Islet of Langerhans (tissue), 1 donor: ENCODE data around the gene NDUFAF8.

Source experiments
- FAIRE-seq: peaks from one replicate; lab custom pipeline; 2011; peaks lifted over from hg19 to GRCh38; lab: Jason Lieb, UNC

NDUFAF8 gene, protein sequence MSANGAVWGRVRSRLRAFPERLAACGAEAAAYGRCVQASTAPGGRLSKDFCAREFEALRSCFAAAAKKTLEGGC

DNA sequence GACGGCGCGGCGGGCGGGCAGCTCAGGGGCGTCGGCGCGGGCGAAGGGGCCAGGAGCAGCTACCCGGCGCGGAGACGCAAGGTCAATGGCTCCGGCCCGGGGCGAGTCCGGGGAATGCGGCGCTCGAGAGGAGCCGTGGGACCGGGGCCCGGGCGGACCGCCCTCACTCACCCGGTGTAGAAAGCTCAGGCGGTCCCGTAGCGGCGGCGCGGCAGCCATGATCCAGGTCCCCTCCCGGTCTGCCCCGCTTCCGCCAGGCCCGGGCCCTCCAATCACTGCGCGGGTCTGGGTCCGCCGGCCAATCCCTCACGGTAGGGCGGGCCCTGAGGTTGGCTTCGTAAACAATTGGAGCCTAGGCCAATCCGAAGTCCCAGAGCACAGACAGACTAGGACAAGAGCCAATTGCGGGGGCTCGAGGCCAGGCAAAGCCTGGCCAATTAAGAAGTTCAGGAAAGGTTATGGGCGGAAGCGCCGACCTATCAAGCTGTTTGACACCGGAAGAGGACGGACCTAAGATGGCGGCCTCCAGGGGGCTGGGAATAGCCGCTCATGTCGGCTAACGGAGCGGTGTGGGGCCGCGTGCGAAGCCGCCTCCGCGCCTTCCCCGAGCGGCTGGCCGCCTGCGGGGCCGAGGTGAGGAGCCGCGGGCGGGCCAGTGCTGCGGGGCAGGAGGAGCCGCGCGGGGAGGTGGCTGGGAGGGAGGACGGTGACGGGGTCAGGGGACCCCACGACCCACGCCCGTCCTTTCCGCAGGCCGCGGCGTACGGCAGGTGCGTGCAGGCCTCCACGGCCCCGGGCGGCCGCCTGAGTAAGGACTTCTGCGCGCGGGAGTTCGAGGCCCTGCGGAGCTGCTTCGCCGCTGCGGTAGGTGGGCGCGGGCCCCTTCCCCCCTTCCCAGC, at the start of gene NDUFAF8, which contains the start of gene TEPSIN:
Gene NDUFAF8, plus strand, starts transcription at position 504 of the 899 bp plus-strand sequence. Its CDS starts 46 bp downstream, at position 550.
Gene TEPSIN, minus strand, starts transcription at position 241 of the 899 bp plus-strand sequence. Its CDS starts 22 bp downstream, at position 219.
- FAIRE-seq = peak; percentile 99

GRCh38 chr17:81189670-81190530, 49.2 kb upstream of the NDUFAF8 start:
- FAIRE-seq = no peak

DNA sequence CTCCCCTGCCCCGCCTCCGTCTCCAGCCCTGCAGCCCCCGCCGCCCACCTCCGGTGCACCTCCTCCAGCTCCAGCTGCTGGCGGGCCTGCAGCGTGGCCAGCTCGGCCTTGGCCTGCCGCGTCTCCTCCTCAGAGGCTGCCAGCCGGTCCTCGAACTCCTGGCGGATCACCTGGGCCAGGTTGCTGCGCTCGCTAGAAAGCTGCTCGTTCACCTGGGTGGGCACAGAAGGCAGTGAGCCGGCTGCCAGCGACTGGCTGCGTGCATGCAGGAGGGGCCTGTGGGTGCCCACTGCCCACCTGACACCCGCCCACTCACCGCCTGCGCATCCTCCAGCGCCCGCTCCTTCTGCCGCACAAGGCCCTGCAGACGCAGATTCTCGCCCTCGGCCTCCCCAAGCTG, 48.5 kb upstream of the NDUFAF8 start:
- FAIRE-seq = no peak

- FAIRE-seq = no peak
These were observed 48.0 kb upstream of the NDUFAF8 start for GRCh38 chr17:81191116-81191515.

- no peak for FAIRE-seq
These were observed 47.5 kb upstream of the NDUFAF8 start for GRCh38 chr17:81191646-81192045.

DNA sequence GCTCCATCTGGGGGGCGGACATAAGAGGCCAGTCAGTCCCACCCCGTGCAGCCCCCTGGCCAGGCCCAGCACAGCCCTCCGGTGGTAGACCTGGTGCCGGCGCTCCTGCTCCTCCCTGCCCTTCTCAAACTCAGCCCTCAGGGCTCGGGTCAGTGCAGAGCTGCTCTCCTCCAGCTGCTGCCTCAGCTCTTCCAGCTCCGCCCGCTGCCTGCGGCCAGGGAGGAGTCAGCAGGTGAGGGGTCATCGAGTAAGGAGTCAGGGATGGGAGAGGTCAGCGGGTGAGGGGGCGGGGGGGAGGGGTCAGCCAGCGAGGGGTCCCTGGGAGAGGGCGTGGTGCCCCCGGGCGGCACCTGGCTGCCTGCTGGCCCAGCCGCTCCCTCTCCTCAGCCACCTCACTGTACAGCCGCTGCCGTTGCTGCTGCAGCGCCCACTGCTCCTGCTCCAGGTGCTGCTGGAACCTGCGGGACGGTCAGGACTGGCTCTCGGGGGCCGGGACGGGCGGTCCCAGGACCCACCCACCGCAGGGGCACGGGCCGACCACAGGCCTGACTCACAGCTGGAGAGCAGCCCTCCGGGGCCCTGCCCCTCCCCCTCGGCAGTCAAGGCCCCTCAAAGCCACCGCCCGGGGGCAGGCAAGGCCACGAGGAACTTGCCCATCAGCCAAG, 46.6 kb upstream of the NDUFAF8 start:
- FAIRE-seq = no peak

GRCh38 chr17:81193051-81193410, 46.1 kb upstream of the NDUFAF8 start:
- no peak for FAIRE-seq

DNA sequence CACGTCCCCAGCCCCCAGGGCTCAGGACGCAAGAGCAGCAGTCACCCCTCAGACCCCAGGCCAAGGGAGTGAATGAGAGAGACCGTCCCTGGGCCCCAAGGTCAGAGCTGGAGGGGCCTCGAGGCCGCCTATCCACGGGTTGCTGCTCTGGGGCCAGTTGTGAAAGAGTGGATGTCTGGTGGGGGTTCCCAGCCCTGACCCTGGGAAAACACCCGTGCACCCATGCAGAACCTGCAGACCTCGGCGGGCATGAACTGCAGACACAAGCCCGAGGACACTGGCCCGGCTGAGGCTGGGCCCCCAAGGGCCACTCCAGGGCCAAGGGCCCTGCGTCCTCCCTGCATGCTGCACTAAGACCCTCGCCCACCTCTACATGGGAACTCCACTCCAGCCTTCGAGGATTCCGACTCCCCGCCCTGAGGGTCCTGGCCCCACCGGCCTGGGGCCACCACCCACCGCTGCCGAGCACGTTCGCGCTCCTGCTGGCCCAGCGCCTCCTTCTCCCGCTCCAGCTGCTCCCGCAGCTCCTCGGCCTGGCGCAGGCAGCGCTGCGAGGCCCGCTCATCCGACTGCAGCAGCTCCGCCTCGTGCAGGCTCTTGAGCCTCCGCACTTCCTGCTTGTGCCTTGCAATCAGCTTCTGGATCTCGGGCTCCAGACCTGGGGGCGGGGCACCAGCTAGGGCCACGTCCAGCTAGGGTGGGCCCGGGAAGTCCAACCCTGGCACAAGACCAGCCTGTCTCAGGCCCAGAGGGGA, 45.5 kb upstream of the NDUFAF8 start:
- no peak for FAIRE-seq

DNA sequence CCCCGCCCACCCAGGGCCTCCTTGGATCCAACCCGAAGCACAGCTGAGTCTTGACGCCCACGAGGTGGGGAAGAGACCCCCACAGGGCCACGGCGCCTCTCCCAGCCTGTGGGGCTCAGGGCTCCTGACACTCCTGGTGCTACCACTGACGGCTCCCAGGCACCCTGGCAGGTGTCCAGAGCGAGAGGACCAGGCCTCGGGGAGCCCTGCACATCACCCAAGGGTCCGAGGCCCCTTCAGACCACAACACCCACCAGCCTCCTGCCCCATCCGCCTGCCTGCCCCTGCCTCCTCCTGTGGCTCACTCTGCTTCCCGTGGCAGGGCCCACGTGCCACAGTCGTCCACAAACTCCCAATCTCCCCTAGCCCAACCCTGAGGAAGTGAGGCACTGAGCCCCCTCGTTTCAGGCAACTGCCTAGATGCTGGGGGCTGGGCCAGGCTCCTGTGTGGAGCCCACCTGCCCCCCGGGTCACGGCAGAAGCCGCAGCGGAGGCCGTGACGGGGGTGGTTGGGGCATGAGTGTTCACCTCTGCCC, 44.8 kb upstream of the NDUFAF8 start:
- FAIRE-seq = no peak

DNA sequence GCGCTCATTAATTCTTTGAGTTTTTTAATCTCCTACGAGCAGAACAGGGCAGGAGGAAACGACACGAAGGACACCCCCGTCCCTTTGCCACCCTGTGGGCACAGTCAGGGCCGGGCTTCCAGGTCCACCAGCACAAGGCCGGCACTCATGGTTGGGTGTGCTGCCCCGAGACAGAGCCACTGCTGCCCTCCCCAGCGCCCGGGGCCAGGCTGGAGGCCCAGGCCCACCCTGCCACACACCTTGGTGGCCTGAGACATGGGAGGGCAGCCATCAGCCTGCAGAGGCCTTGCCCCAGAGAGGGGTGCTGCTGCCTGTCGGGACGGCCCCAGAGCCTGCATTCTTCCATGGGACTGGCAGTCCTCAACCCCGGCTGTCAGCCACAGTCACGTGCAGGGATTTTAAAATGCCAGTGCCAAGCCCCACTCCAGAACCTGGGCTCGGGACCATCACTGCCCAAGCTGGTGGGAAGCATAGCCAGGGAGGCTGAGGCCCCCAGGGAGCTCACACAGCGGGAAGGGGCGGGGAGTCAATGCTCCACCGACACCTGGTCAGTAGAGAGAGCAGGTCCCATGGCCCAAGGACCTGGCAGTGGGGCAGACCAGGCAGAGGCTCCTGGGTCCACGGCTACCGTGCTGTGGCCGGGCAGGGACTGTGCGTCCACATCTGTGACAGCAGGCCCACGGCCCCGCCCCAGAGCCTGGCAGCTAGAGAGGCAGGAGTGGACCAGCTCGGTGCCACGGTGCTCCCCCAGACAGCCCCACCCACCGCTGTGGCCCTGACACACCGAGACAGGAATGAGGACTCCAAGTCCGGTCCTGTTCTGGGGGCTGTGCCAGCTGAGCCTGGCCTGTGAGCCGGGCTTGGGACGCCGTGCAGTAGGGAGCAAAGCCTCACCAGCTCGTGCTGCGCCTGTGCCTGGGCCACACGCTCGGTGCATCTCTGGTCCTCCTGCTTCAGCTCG, 43.9 kb upstream of the NDUFAF8 start:
- FAIRE-seq = no peak

DNA sequence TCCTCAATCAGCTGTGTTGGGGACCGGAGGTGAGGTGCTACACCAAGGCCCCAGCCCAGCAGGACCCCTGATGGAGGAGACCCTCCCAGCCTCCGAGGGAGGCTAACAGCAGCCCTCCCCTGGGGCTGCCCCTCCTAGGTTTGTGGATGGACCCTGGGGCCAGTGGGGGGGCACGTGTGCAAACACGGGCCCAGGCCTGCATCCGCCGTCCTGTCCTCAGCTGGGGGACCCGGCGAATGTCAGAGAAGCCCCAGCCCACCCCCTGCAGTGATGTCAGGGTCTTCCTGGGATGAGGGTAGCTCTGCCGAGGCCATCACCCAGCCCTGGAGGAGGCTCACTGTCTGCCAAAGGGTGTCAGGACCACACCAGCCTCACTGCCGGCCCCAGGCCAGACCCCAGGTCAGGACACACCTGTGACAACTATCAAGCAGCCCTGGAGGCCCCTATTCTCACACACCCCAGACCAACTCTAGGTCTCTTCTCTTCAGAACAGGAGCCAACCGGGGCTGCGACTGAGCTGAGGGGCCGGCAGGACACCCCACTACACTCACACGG, 43.1 kb upstream of the NDUFAF8 start:
- no peak for FAIRE-seq

- no peak for FAIRE-seq
These were observed 42.4 kb upstream of the NDUFAF8 start for GRCh38 chr17:81196505-81197408.

DNA sequence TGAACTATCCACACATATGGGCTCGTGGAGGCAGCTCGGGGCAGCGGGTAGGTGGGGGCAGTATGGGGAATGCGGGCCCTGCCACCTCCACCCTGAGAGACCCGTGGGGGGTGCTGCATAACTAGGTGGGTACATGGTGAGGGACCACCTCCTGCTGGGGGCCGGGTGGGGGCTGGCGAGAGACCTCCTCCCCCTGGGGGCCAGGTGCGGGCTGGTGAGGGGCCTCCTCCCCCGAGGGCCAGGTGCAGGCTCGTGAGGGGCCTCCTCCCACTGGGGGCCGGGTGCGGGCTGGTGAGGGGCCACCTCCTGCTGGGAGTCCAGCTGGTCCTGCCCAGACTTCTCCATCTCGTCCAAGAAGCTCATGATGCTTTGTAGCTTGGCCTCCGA, 41.7 kb upstream of the NDUFAF8 start:
- FAIRE-seq = no peak

DNA sequence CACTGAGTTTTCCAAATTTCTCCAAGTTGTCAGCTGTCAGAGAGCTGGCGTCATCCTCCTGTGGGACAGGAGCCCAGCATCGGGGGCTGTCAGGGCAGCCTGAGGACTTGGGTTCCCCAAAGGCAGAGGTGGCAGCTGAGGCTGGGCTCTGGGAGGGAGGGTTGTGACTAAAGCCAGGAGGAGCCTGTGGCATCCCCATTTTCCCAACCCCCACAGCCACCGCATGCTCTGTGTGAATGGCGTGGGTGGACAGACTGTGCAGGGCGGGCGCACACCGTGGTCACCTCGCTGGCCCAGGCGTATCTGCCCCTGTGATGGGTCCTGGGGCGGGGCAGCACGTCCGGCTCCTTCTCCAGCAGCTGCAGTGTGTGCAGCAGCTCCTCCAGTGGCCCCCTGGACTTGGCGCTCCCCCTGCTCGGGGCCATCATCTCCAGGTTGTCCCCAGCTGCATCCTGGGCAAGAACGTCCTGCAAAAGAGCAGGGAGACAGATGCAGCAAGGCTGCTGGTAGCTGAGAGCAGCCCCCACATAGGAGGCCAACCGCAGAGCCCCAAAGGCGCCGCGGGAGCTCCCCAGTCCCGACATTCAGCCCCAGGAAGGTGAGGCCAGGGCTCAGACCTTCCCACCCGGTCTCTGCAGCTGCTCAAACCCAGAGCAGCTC, 41.2 kb upstream of the NDUFAF8 start:
- no peak for FAIRE-seq

DNA sequence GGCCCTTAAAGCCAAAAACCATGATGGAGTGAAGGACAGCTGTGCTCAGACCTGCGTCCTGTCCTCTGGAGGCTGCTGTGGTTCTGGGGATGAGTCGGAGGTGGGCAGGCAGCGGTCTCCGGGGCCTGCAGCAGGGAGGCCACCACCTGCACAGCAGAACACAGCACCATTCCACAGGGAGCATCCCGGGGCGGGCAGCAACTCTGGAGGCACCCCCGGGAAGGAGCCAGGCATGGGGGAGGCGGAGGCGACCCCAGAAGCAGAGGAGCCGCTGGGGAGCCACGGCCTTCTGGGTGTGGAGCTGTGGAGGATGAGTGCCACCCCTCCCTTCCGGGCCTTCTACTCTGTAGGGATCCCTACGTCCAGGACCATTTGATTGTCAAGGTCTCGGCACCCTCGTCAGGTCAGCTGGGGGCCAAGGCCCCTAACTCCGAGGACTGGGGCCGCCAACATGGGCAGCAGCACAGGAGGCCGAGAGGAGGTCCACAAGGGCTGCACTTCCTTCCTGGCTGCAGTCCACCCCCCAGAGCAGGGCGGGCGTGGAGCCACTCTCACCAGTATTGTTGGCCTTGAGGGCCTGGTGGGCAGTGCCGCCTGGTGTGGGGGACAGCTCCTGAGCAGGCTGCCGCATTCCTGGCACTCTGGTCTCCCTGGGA, 40.2 kb upstream of the NDUFAF8 start:
- no peak for FAIRE-seq

DNA sequence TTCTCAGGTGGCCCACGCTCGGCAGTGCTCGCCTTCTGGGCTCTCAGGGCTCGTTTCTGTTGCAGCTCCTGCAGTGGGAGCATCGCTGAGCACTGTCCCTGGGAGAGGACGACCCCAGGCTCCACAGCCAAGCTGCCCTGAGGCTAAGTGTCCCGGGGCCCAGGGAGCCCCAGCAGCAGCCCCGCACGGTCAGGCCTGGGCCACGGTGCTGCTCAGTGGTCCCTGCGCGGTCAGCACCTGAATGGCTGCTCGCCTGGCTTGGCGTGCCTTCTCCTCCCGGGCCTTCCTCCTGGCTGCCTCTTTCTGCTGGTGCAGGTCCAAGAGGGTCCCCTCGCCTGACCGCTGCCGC, 39.7 kb upstream of the NDUFAF8 start:
- FAIRE-seq = no peak

DNA sequence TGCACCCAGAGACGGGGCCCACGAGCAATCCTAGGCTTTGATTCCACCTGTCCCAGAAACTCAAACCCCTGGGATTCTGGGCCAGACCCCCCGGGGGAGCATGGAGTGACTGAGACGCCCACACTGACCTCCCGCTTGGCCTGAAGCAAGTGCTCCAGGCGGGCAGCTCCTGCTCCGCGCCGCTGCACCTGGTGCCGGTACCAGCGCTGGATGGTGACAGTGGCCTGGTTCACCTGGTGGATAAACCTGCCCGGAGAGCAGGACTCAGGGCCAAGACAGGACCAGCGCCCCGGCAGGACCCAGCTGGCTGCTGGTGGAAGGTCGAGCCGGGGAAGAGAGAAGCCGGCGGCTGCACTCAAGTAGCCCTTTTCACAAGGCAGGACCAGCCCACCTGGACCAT, 38.9 kb upstream of the NDUFAF8 start:
- FAIRE-seq = no peak
